Mesendoderm (in vitro differentiated cells): Measurements from ENCODE around the gene PPP1R12B.
"Not testable (repeated sequence)": the region's sequence is repeated elsewhere in the genome, so short reads cannot be mapped to it uniquely, and the experiment has no call there.

Experiments used
- DNase-seq: peaks from one replicate; pipeline ENCODE4 v3.0.0; 2013
- H2AK5ac ChIP-seq: 2 replicates; pipeline ENCODE4 v1.6.1; 2013; ENCODE audit warnings: low read length, inconsistent platforms
- H2BK120ac ChIP-seq: 2 replicates; pipeline ENCODE4 v1.6.1; 2013; ENCODE audit warnings: low read depth, mild to moderate bottlenecking, low read length, moderate library complexity, mixed read lengths
- H2BK15ac ChIP-seq: replicated peaks from 2 replicates; pipeline ENCODE4 v1.6.1; 2013; ENCODE audit warnings: low read depth, mild to moderate bottlenecking, moderate library complexity
- H2BK5ac ChIP-seq: 2 replicates; pipeline ENCODE4 v1.6.1; 2013; ENCODE audit warnings: low read length, inconsistent platforms
- H3K18ac ChIP-seq: 2 replicates; pipeline ENCODE4 v1.6.1; 2013; ENCODE audit warnings: mild to moderate bottlenecking, low read length, mixed read lengths
- H3K23ac ChIP-seq: one replicate; pipeline ENCODE4 v1.6.1; 2013; ENCODE audit warnings: low read length
- H3K27ac ChIP-seq: 2 replicates; pipeline ENCODE4 v1.5.1; 2013; ENCODE audit warnings: low read depth, mild to moderate bottlenecking, inconsistent platforms, low read length, moderate library complexity
- H3K27me3 ChIP-seq: 2 replicates; pipeline ENCODE4 v1.6.1; 2013; ENCODE audit warnings: low read length, control low read depth, mild to moderate bottlenecking, inconsistent platforms; ENCODE audit not compliant: insufficient read depth, poor library complexity
- H3K36me3 ChIP-seq: 2 replicates; pipeline ENCODE4 v1.6.1; 2013; ENCODE audit warnings: low read length, inconsistent platforms; ENCODE audit not compliant: control insufficient read depth, insufficient read depth
- H3K4ac ChIP-seq: one replicate; pipeline ENCODE4 v1.6.1; 2013; ENCODE audit warnings: low read depth, mild to moderate bottlenecking, low read length, moderate library complexity
- H3K4me1 ChIP-seq: 2 replicates; pipeline ENCODE4 v1.6.1; 2013; ENCODE audit warnings: low read depth, low read length, inconsistent platforms; ENCODE audit not compliant: control insufficient read depth
- H3K4me2 ChIP-seq: 2 replicates; pipeline ENCODE4 v1.6.1; 2013; ENCODE audit warnings: low read length
- H3K4me3 ChIP-seq: 2 replicates; pipeline ENCODE4 v1.5.1; 2013; ENCODE audit warnings: mild to moderate bottlenecking, low read length
- H3K56ac ChIP-seq: one replicate; pipeline ENCODE4 v1.6.1; 2013; ENCODE audit warnings: low read length
- H3K79me1 ChIP-seq: 2 replicates; pipeline ENCODE4 v1.6.1; 2013; ENCODE audit warnings: low read length, inconsistent platforms
- H3K79me2 ChIP-seq: 2 replicates; pipeline ENCODE4 v1.6.1; 2013; ENCODE audit warnings: mild to moderate bottlenecking, low read length; ENCODE audit not compliant: control insufficient read depth, insufficient read depth
- H3K9ac ChIP-seq: 2 replicates; pipeline ENCODE4 v1.6.1; 2013; ENCODE audit warnings: low read length, inconsistent platforms
- H4K5ac ChIP-seq: one replicate; pipeline ENCODE4 v1.6.1; 2013; ENCODE audit warnings: low read length
- H4K8ac ChIP-seq: one replicate; pipeline ENCODE4 v1.6.1; 2013; ENCODE audit warnings: low read depth, mild to moderate bottlenecking, control low read depth, low read length, moderate library complexity
- WGBS: extraction: QIAGEN DNeasy Blood & Tissue Kit; methylation state at CpG from one replicate; pipeline ENCODE4 v1.1.7; 2013; ENCODE audit warnings: low lambda C conversion rate, missing lambda C conversion rate; ENCODE audit not compliant: insufficient coverage; ENCODE audit errors: extremely low coverage; 5-methylcytosine and 5-hydroxymethylcytosine counted together

PPP1R12B gene

DNA sequence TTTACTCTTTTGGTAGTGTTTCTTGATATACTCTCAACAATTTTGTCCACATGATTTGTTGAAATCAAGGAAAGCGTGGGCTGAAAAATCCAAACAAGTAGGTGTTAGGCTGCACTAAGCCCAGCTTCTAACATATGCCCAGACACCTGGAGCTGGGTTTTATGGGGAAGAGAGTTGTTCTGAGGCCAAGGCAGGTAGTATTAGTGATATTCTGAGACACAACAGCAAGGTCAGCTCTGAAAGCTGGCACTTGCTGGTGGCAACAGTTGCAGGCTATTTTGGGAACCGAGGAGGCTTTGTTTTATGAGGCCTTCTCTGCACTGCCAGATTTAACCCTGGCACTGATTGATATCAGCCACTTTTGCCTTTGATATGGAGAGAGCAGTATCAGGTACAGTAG, 61.8 kb downstream of the PPP1R12B start:
- H3K4me1 ChIP-seq, H3K23ac ChIP-seq, H2BK15ac ChIP-seq, H2AK5ac ChIP-seq, H4K8ac ChIP-seq, H3K4me3 ChIP-seq, H3K56ac ChIP-seq, H2BK120ac ChIP-seq, H3K36me3 ChIP-seq, DNase-seq, H3K27ac ChIP-seq, H4K5ac ChIP-seq, H3K9ac ChIP-seq, H3K18ac ChIP-seq, H3K79me1 ChIP-seq, H2BK5ac ChIP-seq, H3K4me2 ChIP-seq, H3K79me2 ChIP-seq, H3K4ac ChIP-seq, H3K27me3 ChIP-seq: not testable (repeated sequence)
- no CpG with 5 or more reads among the region's 2 CpGs for WGBS

DNA sequence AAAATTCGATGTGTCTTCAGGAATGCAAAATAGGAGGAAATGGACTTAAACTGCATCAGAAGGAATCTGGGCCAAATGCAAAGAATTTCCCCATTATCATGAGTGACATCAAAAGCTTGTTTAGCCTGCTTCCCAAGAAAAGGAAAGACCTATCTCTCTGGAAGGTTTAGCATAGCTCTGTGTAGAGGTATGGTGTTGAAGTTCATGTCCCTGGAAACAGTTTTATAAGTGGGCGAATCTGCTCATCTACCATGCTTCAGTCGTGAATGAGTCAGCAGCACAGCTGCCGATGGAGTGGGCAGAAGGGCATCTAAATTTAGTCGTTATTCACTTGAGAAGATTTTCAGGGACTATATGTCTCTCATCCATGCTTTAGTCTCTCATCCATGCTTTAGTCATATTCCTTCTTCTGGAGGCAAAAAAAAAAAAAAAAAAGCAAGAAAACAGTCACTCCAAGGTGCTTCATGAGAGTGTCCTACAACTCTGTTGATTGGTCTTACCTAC, 62.4 kb downstream of the PPP1R12B start:
- not testable (repeated sequence) for H3K27me3 ChIP-seq, H3K36me3 ChIP-seq, H3K18ac ChIP-seq, H3K79me1 ChIP-seq, H3K27ac ChIP-seq, H2BK5ac ChIP-seq, H4K5ac ChIP-seq, H4K8ac ChIP-seq, H3K79me2 ChIP-seq, H3K4me3 ChIP-seq, H3K4ac ChIP-seq, H3K9ac ChIP-seq, H2BK120ac ChIP-seq, H2AK5ac ChIP-seq, H3K23ac ChIP-seq, H3K4me1 ChIP-seq, H3K56ac ChIP-seq, H3K4me2 ChIP-seq, H2BK15ac ChIP-seq
- no CpG with 5 or more reads among the region's 5 CpGs for WGBS
- peak; percentile 65 for DNase-seq

DNA sequence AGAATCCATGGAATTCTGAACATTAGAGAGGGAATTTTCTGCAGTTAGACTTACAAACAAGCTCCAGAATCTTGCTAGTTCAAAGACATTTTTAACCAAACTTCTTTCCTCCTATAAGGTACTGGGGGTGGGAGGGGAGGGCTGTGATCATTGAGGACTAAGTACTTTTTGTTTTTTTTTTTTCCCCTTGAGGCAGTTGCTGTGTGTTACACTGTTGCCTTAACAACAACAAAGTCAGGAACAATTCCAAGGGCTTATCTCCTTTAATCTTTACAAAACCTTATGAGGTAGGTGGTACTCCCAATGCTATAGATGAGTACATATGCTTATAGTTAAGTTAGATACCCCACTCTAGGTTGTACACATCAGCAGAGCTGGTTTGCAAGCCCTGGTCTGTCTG, 62.9 kb downstream of the PPP1R12B start:
- Histone ChIP-seq H2BK120ac (no peak overlapping the region), H3K56ac (no peak overlapping the region), H3K23ac (no peak overlapping the region), H3K79me1 (no peaks in the 10 kb centered on the region), H2BK5ac (no peak overlapping the region), H3K27ac (no peak overlapping the region), H3K4me2 (no peak overlapping the region), H3K27me3 (no peaks in the 10 kb centered on the region), H2AK5ac (no peak overlapping the region), H2BK15ac (no peak overlapping the region), H4K8ac (no peak overlapping the region), H3K4me3 (no peak overlapping the region), H3K79me2 (no peaks in the 10 kb centered on the region), H3K9ac (no peak overlapping the region), H3K18ac (no peak overlapping the region), H3K4me1 (peaks cover 2% of the 10 kb centered on the region), H4K5ac (no peak overlapping the region), H3K4ac (no peak overlapping the region), H3K36me3 (no peaks in the 10 kb centered on the region)
- peak; percentile 82 for DNase-seq

DNA sequence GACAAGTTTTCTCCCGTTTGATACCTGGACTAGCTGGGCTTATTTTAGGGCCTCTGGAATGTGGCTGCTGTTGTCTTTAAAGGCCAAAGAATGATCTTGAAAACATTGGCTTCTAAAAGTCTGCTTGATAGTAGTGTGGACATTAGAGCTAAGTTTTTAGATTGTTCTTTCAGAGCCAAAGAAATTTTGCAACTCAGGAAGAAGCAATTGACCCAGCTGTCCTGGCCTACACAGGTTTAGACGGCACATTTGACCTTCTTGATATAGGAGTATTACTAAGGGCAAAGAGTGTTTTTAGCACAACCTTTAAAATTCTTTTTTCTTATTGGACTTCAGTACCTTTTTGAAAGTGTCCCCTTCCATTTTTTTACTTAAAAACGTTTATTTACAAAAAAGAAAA, 63.9 kb downstream of the PPP1R12B start:
- not testable (repeated sequence) for H3K4me3 ChIP-seq, H4K5ac ChIP-seq, H3K4ac ChIP-seq, H2BK120ac ChIP-seq, H4K8ac ChIP-seq, H3K27me3 ChIP-seq, H3K18ac ChIP-seq, H3K9ac ChIP-seq, H3K27ac ChIP-seq, H3K56ac ChIP-seq, H3K79me1 ChIP-seq, H3K36me3 ChIP-seq, H3K23ac ChIP-seq, H3K79me2 ChIP-seq, DNase-seq, H2AK5ac ChIP-seq, H2BK5ac ChIP-seq, H3K4me2 ChIP-seq, H3K4me1 ChIP-seq, H2BK15ac ChIP-seq
- no CpG with 5 or more reads among the region's 3 CpGs for WGBS

DNA sequence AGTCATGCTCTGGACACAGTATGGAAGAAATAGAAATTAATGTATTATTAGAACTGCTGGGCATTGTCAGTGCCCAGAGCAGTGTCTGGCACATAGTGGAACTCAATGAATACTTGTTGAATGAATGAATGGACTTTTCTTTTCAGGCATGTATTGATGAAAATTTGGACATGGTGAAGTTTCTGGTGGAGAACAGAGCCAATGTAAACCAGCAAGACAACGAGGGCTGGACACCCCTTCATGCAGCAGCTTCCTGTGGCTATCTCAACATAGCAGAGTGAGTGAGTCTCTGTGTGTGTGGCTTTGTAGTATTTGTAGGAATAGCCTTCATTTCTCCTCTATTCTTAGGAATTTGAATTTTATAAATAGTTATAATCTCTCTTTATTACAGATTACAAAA, 68.1 kb downstream of the PPP1R12B start:
- no peak overlapping the region for H3K4ac ChIP-seq
- no peaks in the 10 kb centered on the region for H3K79me2 ChIP-seq
- H3K27ac ChIP-seq = no peak overlapping the region
- WGBS = no CpG with 5 or more reads among the region's 1 CpG
- H4K8ac ChIP-seq = no peak overlapping the region
- H3K4me3 ChIP-seq = no peak overlapping the region
- H3K27me3 ChIP-seq = no peaks in the 10 kb centered on the region
- no peak for DNase-seq
- no peak overlapping the region for H2BK15ac ChIP-seq
- H3K18ac ChIP-seq = no peak overlapping the region
- no peak overlapping the region for H4K5ac ChIP-seq
- no peak overlapping the region for H2AK5ac ChIP-seq
- H3K79me1 ChIP-seq = no peaks in the 10 kb centered on the region
- H3K4me1 ChIP-seq = peaks cover 3% of the 10 kb centered on the region
- H2BK5ac ChIP-seq = no peak overlapping the region
- H3K9ac ChIP-seq = no peak overlapping the region
- no peak overlapping the region for H2BK120ac ChIP-seq
- H3K36me3 ChIP-seq = no peaks in the 10 kb centered on the region
- H3K4me2 ChIP-seq = no peak overlapping the region
- H3K56ac ChIP-seq = no peak overlapping the region
- H3K23ac ChIP-seq = no peak overlapping the region

DNA sequence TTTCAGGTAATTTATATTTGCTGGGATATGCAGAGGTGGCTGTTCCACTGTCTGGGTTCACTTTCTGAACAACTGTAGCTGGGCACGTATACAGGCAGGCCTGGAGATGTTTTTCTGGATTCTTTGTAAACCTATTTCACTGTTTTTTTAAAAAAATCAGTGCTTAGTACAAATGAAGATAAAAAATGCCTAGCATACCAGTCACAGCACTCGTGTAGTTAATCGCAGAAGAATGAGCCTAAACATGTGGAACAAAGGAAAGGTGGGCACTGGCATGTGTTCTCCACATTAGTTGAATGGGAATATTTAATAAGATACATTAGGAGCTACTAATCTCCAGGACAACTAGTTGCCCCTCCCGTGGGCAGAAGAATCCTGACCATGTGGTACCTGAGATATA, 68.6 kb downstream of the PPP1R12B start:
- DNase-seq = peak; percentile 27
- not testable (repeated sequence) for H4K8ac ChIP-seq, H3K4ac ChIP-seq, H3K4me3 ChIP-seq, H2BK120ac ChIP-seq, H3K4me2 ChIP-seq, H3K18ac ChIP-seq, H2BK5ac ChIP-seq, H4K5ac ChIP-seq, H3K27ac ChIP-seq, H3K79me1 ChIP-seq, H3K9ac ChIP-seq, H2BK15ac ChIP-seq, H3K27me3 ChIP-seq, H3K4me1 ChIP-seq, H3K56ac ChIP-seq, H2AK5ac ChIP-seq, H3K79me2 ChIP-seq, H3K36me3 ChIP-seq, H3K23ac ChIP-seq
- WGBS = no CpG with 5 or more reads among the region's 4 CpGs
